ENCODE results near the gene C20orf202.

Gene C20orf202

DNA sequence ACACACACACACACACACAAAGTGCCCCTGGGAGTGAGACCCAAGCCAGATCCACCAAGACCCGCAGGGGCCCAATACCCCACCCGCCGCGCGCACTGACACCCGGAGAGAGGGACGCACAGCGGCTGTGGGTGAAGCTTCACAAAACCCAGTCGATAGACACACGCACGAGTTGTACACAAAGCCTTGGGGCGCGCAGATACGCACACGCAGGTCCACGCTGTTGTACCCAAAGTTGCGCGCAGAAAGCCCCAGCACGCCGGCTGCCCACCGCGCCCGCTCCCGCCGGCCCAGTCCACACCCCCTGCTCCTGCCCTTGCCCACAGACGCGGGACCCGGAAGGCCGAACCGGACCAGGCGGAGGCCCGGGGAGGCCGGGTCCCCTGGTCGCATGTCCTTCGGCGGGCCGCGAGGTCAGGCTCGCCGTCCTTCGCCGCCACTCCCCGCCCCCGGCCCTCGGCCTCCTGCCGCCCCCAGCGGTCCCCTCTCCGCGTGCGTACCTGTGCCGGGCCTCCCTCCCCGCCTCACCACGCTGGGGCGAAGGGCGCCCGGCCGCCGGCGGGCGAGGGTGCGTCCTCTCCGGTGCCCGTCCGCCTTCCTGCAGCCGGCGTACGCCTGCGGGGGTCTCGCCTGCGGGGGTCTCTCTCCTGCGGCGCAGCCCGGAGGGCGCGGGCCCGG, 18.5 kb upstream of the C20orf202 start, which contains the start of gene TMEM74B:
TSS of gene TMEM74B (minus strand) at position 344 of the 678 bp plus-strand sequence. CDS start 1,180 bp downstream, outside the sequence.
- no peak for DNase-seq

DNA sequence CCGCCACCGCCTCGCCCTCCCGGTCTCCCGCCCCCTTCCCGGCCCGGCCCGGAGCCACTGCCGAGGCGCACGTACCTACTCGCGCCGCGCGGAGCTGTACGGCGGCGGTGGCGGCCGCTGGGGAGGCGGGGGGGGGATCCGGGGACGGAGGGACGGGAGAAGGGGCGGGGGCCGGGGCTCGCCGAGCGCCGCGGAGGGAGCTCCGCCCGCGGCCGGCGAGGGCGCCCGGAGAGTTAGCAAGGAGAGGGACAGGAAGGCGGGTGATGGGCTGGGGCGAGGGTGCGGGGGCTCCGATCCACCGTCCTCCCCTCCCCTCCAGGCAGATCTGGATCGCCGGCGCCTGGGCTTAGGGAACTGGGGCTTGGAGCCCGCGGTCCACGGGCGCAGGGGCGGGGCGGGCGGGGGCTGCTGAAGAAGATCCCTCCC, 17.9 kb upstream of the C20orf202 start:
- DNase-seq = peak in 1 of 2 donors; percentile 9

DNA sequence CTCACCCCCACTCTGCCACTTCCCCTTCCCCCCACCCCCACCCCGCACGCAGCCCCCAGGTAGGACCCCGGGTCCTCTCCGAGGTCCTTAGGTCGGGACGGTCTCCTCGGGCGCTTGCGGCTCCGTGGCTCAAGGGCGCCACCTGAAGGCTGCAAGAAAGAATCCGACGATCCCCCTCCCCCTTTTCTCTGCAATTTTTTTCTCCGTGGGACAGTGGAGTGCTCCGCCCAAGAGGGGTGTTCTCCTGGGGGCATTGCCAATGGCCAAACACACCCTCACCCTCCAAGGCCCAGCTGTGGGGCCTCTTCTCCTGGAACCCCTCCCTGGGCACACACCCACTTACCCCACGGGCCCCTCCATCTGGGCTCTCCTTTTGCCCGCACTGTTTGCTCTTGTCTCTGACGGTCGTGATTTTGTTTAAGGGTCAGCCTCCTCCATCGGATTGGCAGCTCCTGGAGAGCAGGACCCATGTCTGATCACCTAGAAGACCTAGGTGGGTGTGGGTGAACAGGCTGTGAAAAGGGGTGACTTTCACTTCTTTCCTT, 17.4 kb upstream of the C20orf202 start:
- peak; percentile 45 to 59 for DNase-seq

DNA sequence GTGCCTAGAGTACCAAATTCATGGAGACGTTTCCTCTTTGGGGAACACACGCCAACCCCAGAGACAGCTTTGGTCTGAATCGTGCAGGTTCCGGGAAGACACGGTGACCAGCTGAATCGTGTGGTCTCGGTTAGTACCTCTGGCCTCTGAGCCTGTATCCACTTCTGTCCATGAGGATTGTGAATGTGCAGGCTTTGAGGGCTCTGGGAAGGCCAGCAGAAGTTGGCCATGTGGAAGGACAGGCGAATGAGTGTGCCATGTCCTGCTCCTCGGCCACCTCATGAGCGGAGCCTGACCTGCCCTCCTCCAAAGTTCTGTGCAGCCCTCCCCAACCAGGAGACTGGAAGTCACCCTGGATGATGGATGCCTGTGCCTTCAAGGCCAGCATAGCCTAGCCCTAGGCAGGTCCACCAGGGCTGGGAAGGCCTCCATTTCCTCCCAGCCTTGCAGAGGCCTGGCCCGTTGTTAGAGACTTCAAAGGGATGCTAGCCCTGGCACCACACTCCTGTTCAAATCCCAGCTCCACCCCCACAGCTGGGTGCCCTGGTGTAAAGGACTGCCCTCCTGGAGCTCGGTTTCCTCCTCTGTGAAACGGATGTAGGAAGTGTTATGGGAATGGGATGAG, 16.8 kb upstream of the C20orf202 start:
- no peak for DNase-seq

DNA sequence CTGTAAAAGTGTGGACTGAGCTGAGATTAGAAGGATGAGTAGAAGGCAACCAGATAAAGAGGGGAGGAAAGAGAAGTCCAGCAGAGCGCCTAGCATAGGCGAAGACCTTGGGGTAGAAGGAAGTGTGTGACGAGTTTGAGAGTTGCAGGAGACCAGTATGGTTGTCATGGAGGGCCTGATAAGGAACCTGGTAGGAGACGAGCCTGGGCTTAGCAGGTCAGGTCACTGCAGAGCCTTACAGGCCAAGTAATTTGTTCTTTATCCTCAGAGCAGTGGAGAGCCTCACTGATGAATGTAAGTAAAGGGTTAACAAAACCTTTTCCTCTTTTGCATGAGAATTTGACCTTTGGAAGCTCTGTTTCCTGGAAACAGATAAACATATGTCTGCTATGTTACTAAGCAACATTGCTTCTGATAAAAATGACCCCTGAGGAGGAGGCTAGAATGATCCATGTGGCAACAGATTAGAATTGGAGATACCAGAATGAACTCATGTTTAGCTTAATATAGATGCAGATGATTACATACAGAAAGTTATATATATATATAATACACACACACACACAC, 15.6 kb upstream of the C20orf202 start:
- DNase-seq = no peak

DNA sequence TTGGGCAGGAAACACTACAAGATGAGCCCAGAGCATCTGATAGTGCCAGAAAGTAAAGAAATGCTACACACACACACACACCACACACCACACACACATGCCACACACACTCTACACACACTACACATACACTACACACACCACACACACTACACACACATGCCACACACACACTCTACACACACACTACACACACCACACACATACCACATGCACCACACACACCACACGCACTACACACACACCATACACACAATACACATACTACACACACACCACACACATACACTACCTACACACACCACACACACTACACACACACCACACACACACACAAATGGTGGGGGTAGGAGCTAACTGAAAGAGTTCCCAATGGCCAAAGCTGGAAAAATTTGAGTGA, 14.9 kb upstream of the C20orf202 start:
- no peak for DNase-seq

DNA sequence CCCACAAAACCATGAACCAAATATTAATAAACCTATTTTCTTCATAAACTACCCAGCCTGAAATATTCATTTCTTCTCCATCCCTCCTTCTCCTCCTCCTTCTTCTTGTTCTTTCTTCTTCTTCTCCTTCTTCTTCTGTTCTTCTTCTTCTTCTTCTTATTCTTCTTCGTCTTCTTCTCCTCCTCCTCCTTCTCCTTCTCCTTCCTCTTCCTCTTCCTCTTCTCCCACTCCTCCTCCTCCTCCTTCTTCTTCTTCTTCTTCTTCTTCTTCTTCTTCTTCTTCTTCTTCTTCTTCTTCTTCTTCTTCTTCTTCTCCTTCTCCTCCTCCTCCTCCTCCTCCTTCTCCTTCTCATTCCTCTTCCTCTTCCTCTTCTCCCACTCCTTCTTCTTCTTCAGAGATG, 13.4 kb upstream of the C20orf202 start:
- DNase-seq = no peak

DNA sequence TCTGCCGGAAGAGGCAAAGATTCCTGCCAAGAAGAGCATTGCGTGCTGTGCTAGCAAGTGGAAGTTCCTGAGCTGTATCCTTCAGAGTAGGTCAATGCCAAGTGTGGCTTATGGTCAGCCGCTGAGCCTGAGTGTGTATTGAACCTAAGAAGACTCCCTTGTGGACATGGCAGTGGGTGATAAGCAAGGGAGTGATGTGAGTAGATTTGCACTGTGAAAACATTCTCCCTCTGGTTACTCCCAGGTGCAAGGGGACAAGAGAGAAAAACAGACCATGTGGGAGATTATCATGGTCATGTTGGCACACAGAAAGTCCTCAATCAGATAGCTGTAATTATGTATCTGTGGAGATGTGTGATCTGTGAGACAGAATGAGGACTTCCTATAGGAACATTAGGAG, 12.4 kb upstream of the C20orf202 start:
- DNase-seq = no peak

DNA sequence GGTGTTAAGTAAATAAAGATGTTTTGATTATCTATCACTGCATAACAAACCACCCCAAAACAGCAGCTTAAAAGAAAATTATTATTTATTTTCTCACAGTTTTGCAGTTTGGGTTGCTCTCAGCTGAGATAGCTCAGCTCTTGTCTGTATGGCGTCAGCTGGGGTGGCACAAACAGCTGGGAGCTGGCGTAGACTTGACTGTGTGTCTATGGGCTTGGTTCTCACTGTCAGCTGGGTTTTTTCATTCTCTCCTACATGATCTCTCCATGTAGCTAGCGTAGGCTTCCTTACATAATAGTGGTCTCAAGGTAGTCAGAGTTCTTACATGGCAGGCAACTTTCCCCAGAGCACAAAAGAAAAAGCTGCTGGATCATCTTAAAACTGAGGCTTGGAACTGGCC, 12.0 kb upstream of the C20orf202 start:
- no peak for DNase-seq

DNA sequence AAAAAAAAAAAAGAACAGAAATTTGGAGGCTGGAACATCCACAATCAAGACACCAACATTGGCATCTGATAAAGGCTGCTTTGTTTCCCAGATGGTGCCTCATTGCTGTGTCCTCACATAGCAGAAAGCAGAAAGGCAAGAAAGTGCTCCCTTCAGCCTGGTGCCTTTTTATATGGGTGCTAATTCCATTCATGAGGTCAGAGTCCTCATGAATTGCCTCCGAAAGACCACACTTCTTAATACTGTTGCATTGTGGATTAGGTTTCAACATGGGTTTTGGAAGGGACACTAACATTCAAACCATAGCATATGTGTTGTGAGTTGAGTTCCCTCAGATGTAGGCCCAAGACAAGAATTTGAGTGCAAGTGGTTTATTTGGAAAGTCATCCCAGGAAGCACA, 8.0 kb upstream of the C20orf202 start:
- DNase-seq = no peak

DNA sequence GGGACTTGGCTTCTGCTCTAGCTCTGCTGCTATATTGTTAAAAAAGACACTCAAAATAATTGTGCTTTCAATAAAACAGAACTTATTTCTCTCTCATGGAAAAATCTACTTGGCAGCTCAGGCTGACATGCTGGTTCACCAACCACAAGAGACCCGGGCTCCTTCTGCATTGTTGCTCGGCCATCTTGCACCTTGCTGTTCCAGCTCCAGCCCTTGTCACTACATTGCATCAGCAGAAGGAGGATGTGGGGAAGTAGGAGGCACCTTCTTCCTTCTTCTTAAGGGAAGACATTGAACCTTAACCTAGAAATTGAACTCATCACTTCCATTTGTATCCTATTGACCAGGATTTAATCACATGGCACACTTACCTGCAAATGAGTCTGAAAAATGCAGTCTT, 6.6 kb upstream of the C20orf202 start:
- DNase-seq = no peak

DNA sequence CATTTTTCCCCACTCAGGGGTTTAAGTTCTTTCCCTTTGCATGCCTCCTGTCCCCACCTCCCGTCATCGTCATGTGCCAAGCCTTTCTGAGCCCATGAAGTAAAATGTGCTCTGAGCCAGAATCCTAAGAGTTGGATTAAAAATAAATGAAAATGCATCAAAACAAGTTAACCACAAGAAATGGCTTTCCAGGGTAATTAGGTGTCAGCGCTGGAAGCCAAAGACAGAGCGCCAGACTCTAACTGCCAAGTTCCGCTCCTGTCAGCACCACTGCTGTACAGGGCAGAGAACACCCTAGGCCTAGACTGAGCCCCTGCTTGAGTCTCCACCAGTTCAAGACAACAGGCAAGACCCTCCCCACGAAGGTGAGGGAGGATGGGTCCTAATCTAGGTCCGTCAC, 5.5 kb upstream of the C20orf202 start:
- no peak for DNase-seq

DNA sequence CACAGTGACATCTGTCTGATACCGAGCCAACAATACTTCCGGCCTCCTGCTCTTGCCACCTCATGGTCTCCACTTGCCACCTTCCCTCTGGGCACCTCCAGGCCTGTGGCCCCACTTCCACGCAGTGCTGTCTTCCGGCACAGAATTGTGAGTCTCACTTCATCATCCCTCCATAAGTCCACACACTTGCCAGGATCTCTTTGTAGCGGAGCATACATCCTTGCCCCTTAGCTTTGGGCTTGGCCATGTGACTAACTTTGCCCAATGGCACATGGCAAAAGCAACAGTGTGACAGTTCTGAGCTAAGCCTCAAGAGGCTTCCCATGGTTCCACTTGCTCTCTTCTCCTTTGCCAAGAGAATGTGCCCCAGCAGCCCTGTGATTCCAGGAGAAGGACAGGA, 4.5 kb upstream of the C20orf202 start:
- DNase-seq = no peak

DNA sequence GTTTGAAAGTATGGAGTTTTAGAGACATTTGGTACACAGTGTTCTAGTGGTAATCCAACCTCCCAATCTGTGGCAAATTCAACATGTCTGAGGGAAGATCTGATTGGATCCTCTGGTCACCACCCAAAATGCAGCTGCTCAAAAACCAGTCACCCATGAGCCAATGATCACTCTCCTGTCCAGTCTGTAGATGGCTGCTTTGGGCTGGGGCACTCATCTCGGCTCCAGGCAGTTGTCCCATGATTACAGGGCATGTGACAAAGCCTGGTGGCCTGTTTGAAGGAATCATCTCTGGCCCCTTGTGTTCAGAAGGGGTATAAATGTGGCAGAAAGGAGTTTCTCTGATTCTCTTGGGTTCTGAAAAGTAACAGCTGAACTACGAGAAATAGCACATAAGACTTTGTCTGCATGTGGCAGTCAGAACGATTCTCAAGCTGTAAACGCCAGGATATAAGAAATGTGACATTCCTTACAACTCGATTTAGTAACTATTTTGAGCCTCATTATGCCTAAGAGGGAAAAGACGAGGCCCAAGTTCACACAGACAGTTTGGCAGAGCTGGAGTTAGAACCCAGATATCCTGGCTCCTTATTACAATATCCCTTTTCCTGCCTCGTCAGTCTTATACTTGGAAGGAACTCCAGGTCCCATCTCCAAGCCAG, 3.9 kb upstream of the C20orf202 start:
- DNase-seq = no peak

DNA sequence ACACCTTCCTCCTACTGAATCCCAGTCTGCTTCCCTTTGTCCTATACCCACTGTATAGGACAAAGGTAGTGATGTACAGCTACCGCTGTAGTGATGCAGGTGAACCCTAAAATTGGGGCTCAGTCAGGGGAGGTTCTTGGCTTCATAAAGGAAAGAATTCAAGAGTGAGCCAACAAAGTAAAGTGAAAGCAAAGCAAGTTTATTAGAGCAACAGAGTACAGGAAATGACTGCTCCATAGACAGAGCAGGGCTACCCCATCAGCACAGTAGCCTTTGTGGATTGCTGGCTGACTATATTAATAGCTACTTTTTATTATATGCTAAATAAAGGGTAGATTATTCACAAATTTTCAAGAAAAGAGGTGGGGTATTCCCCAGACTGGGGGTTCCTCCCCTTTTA, 3.3 kb upstream of the C20orf202 start:
- no peak for DNase-seq

DNA sequence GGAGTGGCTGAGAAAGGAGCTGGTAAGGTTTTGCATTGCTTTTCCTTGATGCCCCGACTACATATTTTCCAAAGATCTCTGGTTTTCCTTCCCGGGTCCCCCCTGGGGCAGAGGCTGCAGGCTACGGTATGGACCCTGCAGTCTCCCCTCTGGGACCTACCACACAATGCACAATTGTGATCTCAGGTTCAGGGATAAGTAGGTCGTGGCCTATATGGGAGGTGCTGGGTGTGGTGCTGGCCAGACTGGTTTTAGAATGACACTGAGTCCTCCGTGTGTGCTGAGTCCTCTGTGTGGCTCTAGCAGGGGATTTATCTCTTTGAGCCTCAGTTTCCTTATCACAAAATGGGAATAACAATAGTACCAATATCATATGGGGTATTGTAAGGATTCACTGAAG, 376 bp downstream of the C20orf202 start:
- no peak for DNase-seq

DNA sequence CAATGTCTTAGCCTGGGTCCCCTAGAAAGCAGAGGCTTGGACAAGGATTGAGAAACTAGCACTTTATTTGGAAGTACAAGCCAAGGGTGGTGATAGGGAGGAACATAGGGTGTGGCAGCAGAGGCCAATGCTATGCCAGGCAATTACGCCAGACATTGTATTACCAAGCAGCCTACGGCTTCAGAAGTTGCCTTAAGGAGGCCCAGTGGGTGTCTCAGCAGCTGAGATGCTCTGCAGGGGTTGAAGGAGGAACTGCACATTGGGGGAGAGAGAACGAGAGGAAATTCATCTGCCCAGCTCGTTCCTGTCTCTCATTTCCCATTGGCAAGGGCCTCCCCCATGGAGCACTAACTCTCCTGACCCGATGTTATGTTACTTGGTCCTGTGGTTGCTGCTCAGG, 859 bp downstream of the C20orf202 start:
- DNase-seq = no peak

DNA sequence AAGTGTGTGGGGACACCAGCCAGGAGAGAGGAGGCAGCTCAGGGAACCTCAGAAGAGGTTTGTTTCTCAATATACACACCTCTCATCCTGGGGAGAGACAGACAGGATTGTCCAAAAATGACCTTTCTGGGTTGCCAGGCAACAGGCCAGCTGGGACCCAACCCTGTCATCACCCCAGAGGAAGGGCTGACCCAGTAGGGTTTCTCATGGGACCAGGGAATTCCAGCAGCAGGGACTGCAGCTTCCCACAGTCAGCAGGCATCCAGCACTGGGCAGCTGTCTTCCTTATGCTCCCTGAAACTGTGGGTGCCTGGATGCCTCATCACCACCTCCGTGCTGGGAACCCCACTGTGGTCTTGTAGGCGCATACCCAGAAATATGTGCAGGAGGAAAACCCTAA, 1.3 kb downstream of the C20orf202 start:
- DNase-seq = no peak

DNA sequence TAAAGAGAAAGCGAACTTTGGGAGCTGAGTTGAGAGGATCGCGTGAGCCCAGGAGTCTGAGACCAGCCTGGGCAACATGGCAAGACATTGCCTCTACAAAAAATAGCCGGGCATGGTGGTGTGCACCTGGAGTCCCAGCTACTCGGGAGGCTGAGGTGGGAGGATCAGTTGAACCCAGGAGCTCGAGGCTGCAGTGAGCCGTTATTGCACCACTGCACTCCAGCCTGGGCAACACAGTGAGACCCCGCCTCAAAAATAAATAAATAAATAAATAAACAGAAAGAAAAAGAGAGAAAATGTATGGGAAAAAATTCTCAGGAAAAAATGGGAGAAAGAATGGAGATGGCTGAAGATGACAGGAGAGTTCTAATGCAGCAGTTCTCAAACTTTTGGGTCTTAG, 2.5 kb downstream of the C20orf202 start:
- DNase-seq = no peak

DNA sequence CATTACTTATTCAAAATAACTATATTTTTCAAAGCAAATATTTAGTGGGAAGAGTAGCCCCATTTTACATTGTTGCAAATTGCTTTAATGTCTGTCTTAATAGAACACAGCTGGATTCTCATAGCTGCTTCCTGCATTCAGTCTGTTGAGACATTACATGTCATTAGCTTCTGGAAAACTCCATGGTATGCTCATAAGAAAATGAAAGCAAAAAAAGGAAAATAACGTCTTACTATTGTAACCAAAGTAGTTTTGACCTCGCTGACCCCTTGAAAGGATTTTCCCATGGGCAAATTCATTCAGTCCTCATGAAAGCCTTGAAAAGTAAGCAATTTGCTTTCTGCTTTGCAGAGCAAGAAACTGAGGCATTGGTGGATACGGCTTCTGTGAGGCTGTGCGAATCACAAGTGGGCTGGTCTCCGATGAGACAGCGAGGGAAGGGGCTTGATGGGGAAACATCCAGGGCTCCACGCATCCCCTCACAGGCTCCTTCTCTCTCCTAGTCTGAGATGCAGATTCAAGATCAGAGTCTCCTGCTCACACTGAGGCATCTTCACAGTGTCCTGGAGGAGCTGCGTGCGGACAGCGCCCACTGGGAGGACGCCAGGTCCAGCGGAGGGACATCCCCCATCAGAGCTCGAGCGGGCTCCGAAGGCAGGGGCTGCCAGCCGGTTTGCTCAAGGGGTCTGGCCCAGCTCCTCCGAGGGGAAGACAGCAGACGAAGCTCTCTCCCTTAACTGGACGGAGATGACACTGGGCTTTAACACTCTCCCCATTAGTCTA, 3.3 kb downstream of the C20orf202 start:
- DNase-seq = no peak

DNA sequence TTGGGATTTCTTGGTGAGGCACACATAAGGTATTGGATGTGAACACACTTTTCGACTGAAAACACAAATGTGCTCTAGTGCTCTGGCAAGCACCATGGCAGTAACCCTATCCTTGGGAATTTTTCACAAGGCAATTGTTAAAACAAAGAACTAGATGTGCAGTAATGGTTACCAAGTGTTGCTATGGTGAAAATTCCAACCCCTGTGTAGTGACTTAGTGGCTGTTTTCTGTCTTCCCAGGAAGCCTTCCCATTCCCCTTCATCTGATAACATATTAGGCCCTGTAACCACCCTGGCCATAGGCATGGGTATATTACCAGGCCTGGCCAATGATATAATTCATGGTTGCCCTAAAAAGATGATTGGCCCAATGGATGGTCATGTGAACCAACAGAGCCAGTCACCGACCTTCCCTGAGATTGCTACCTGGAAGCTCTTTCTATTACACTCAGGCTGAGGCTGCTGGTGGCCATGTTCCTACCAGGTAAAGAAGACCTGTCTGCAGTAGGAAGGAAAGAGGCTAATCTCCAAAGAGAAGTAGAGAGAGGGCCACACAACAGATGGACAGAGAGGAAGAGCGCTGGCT, 4.1 kb downstream of the C20orf202 start:
- DNase-seq = no peak

All from stimulated activated CD4-positive, alpha-beta T cell treated with anti-CD3 and anti-CD28 coated beads, Interleukin-2, amount 100 ng/mL, for 48 hours (primary cell).